ENCODE data around the gene ACAN. TPM values are rescaled to one million over a fixed set of nuclear protein-coding genes. Genes with fewer than 3 reads are reported as not detected.

The ACAN gene
- polyA plus RNA-seq (2012; ENCODE audit: insufficient read depth, insufficient read length, low read depth), result 0.09 TPM

DNA sequence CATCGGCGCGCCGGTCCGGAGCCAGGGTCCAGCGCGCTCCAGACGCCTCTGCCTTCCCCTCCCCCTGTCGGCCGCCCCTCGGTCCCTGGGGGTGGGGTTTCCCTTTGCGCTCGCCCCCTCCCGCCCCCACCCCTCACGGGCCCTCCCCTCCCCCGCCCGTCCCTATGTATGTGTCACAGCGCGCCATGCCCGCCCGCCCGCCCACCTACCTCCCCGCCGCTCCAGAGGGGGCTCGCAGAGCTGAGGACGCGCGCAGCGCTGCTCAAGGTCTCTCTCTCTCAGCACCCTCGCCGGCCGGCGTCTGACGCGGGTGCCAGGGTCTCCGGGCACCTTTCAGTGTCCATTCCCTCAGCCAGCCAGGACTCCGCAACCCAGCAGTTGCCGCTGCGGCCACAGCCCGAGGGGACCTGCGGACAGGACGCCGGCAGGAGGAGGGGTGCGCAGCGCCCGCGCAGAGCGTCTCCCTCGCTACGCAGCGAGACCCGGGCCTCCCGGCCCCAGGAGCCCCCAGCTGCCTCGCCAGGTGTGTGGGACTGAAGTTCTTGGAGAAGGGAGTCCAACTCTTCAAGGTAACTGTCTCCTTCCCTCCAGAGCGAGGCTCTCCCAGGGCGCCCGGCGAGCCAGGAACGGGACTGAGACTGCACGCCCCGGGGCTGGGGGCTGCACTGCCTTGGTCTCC lies at the start of gene ACAN:
Gene ACAN, plus strand, starts transcription at position 196 of the 679 bp plus-strand sequence. CDS start 32,771 bp downstream, outside the sequence.
- Histone ChIP-seq H3K27me3 (peaks cover 63% of the 10 kb centered on the region), H3K36me3 (no peaks in the 10 kb centered on the region), H3K9me3 (no peaks in the 10 kb centered on the region), H3K4me1 (no peaks in the 10 kb centered on the region), H3K4me3 (ENCODE audit: low read depth, low read length) (no peak within 1 kb of the TSS)
- DNase-seq, result no peak
- TF ChIP-seq, protein P1, sequence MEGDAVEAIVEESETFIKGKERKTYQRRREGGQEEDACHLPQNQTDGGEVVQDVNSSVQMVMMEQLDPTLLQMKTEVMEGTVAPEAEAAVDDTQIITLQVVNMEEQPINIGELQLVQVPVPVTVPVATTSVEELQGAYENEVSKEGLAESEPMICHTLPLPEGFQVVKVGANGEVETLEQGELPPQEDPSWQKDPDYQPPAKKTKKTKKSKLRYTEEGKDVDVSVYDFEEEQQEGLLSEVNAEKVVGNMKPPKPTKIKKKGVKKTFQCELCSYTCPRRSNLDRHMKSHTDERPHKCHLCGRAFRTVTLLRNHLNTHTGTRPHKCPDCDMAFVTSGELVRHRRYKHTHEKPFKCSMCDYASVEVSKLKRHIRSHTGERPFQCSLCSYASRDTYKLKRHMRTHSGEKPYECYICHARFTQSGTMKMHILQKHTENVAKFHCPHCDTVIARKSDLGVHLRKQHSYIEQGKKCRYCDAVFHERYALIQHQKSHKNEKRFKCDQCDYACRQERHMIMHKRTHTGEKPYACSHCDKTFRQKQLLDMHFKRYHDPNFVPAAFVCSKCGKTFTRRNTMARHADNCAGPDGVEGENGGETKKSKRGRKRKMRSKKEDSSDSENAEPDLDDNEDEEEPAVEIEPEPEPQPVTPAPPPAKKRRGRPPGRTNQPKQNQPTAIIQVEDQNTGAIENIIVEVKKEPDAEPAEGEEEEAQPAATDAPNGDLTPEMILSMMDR (IDR thresholded peaks at IDR 0.05; ENCODE audit: low read depth, low read length), result no peak

GRCh38 chr15:88756521-88756920 lies 46.7 kb upstream of the ACAN start:
- Histone ChIP-seq H3K36me3 (no peaks in the 10 kb centered on the region), H3K4me3 (ENCODE audit: low read depth, low read length) (no peak overlapping the region), H3K27me3 (peaks cover 4% of the 10 kb centered on the region), H3K4me1 (no peaks in the 10 kb centered on the region), H3K9me3 (no peaks in the 10 kb centered on the region; the same call in 1 of the 2 replicates)
- TF ChIP-seq, protein P1 (IDR thresholded peaks at IDR 0.05; ENCODE audit: low read depth, low read length), result no peak
- DNase-seq, result no peak

DNA sequence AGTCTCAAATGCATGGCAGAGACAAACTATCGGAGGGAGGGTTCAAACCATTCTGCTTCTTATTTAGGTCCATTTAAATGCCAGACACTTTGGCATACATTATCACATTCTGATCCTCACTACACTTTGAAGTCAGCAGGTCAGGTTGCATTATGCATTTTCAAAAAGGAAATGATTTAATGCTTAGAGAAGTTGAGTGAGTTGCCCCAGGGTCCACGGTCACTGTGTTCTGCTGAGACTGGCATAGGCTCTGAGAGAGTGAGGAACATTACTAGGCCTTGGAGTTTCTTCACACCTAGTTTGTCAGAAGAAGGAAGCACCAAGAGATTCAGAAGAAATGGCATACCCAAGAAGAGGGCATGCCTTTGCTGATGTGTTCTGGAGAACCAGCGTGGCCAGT lies 46.3 kb upstream of the ACAN start:
- no peak overlapping the region for H3K4me3 ChIP-seq (ENCODE audit: low read depth, low read length)
- H3K9me3 ChIP-seq, result no peaks in the 10 kb centered on the region; the same call in 1 of the 2 replicates
- TF ChIP-seq, protein P1 (IDR thresholded peaks at IDR 0.05; ENCODE audit: low read depth, low read length), result no peak
- no peak for DNase-seq
- H3K4me1 ChIP-seq, result no peaks in the 10 kb centered on the region
- H3K36me3 ChIP-seq, result no peaks in the 10 kb centered on the region
- peaks cover 7% of the 10 kb centered on the region for H3K27me3 ChIP-seq

DNA sequence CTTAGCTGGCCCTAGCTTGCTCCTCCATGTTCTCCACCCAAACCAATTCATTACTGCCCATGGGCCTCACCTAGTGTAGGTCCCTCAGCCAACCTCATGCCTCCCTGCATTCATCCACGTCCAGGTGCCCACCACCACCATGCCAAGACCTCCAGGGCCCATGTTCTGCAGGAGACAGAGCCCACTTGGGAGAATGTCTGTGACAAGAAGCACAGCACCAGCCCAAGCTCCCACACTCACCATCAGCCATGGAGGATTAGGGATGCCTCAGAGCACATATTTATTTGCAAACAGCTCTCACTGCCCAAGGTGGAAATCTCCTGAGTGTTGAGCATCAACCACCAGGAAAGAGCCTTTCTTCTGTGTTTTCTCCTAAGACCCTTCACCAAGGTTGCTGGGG lies 43.4 kb upstream of the ACAN start:
- Histone ChIP-seq H3K27me3 (peaks cover 29% of the 10 kb centered on the region), H3K36me3 (no peaks in the 10 kb centered on the region), H3K4me3 (ENCODE audit: low read depth, low read length) (no peak overlapping the region), H3K9me3 (no peaks in the 10 kb centered on the region; the same call in 1 of the 2 replicates), H3K4me1 (no peaks in the 10 kb centered on the region)
- DNase-seq, result no peak
- TF ChIP-seq, protein P1 (IDR thresholded peaks at IDR 0.05; ENCODE audit: low read depth, low read length), result no peak

- no peaks in the 10 kb centered on the region; the same call in 1 of the 2 replicates for H3K9me3 ChIP-seq
- TF ChIP-seq, protein P1 (IDR thresholded peaks at IDR 0.05; ENCODE audit: low read depth, low read length), result no peak
- H3K27me3 ChIP-seq, result peaks cover 31% of the 10 kb centered on the region
- H3K36me3 ChIP-seq, result no peaks in the 10 kb centered on the region
- no peak overlapping the region for H3K4me3 ChIP-seq (ENCODE audit: low read depth, low read length)
- H3K4me1 ChIP-seq, result no peaks in the 10 kb centered on the region
- DNase-seq, result no peak
These were observed 38.8 kb upstream of the ACAN start for GRCh38 chr15:88764448-88764847.

DNA sequence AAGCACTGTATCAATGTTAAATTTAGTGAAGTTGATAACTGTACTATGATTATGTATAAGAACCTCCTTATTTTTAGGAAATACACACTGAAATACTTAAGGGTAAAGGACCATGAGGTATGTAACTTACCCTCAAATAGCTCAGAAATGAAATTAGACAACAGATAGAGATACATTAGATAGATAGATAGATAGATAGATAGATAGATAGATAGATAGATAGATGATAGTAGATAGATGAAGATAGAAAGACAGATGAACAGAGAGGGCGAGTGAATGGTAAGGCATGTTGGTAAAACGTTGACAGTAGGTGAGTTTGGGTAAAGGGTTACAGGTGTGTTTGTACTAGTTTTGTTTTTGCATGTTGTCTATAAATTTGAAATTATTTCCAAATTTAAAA lies 38.0 kb upstream of the ACAN start:
- Histone ChIP-seq H3K9me3 (no peaks in the 10 kb centered on the region; the same call in 1 of the 2 replicates), H3K36me3 (no peaks in the 10 kb centered on the region), H3K27me3 (peaks cover 31% of the 10 kb centered on the region), H3K4me1 (no peaks in the 10 kb centered on the region), H3K4me3 (ENCODE audit: low read depth, low read length) (no peak overlapping the region)
- no peak for DNase-seq
- TF ChIP-seq, protein P1 (IDR thresholded peaks at IDR 0.05; ENCODE audit: low read depth, low read length), result no peak
